Measurements from ENCODE around the gene ZNF367.

The ZNF367 gene

DNA sequence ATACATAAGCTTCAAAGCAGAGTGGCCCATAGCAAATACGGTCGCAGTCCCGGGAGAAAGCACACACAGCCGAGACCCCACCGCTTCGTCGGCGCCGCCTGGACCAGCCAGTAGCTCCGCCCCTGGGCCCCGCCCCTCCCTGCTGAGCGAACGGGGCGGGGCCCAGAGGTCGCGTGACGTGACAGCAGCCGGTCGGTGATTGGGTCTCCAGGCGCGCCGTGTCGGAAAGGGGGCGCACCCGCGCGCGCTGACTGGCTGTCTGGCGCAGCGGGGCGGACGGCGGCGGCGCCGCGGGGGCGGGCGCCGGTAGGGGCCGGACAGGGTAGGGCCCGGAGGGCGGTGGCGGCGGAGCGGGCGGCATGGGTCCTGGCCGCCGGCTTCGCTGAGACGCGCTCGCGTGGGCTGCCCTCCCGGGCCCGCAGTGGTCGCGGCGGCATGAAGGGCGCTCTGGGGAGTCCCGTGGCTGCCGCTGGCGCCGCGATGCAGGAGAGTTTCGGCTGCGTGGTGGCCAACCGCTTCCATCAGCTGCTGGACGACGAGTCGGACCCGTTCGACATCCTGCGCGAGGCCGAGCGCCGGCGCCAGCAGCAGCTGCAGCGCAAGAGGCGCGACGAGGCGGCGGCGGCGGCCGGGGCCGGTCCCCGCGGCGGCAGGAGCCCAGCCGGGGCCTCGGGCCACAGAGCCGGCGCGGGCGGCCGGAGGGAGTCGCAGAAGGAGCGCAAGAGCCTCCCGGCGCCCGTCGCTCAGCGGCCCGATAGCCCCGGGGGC, 31.9 kb upstream of the ZNF367 start, which contains the start of gene HABP4:
HABP4 (plus strand) TSS at position 325 of the 768 bp plus-strand sequence; CDS start at position 436, 111 bp downstream.
- peak within 1 kb of the TSS; percentile 66 for H3K4me3 ChIP-seq (replicated peaks; ENCODE audit: low read depth, low read length)
- no peak for TF ChIP-seq CTCF (IDR thresholded peaks at IDR 0.05; ENCODE audit: low read depth, low read length, missing control alignments)
- peak; percentile 65 for DNase-seq (ENCODE audit: extremely low read depth, low read depth)

DNA sequence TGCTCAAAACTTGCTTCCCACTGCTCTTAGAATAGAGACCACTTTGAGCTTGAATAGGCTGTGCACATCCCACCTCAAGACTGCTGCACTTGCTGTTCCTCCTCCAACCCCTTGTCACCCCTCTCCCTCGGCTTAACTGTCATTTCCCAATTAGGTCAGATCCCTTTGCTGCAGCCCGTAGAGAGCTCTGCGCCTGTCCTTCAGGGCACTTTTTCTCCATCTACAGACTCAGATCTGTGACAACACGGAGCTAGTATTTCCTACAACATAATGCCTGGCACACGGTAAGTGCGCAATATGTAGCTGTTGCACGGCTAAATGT, 31.3 kb upstream of the ZNF367 start:
- no peak for DNase-seq (ENCODE audit: extremely low read depth, low read depth)
- H3K4me3 ChIP-seq (replicated peaks; ENCODE audit: low read depth, low read length): peak overlapping the region; percentile 66
- no peak for TF ChIP-seq CTCF (IDR thresholded peaks at IDR 0.05; ENCODE audit: low read depth, low read length, missing control alignments)

DNA sequence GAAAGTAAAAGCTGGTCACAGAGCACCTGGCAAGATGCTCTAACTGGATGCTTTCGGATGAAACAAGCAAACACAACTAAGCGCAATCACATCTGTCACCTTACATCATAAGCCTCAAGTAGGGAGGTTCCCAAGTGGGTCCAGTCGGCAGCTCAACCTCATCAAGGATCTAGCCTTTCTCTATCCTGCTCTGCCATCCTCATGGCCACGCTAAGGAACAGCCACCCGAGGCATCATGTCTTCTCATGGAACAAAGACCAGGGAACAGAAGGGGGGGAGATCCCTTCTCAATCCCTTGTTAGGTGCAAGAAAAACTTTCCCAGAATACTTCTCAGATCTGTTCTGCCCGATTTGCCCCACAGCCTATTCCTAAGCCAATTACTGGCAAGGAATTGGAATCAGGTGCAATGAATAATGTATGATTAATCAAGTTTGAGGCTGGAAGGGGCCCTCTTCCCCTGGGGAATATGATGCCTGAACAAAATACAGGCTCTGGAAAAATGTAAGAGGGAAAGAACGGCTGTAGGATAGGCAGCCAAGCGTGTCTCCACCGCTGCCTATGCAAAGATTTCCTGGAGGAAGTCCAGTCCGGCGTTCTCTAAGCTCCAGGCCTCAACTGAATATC, 30.5 kb upstream of the ZNF367 start:
- H3K4me3 ChIP-seq (replicated peaks; ENCODE audit: low read depth, low read length): no peak overlapping the region
- DNase-seq (ENCODE audit: extremely low read depth, low read depth): no peak
- TF ChIP-seq CTCF (IDR thresholded peaks at IDR 0.05; ENCODE audit: low read depth, low read length, missing control alignments): no peak

DNA sequence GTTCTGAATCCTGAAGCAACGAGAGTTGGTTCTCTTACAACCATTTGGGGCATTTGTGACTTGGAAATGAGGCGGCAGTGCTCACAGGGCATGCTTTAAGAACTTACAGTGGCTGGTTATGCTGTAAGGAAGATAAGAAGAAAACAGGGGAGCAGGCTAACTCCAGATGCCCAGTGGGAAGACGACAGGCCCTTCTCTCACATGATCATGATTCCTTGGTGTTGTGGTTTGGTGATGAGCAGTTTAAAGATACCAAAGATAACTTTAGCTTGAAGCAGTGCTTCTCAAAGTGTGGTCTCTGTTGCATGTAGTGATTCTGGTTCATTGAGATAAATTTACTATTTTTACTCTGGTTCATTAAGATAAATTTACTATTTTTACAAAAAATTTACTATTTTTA, 29.2 kb upstream of the ZNF367 start:
- H3K4me3 ChIP-seq (replicated peaks; ENCODE audit: low read depth, low read length): no peak overlapping the region
- no peak for DNase-seq (ENCODE audit: extremely low read depth, low read depth)
- no peak for TF ChIP-seq CTCF (IDR thresholded peaks at IDR 0.05; ENCODE audit: low read depth, low read length, missing control alignments)

DNA sequence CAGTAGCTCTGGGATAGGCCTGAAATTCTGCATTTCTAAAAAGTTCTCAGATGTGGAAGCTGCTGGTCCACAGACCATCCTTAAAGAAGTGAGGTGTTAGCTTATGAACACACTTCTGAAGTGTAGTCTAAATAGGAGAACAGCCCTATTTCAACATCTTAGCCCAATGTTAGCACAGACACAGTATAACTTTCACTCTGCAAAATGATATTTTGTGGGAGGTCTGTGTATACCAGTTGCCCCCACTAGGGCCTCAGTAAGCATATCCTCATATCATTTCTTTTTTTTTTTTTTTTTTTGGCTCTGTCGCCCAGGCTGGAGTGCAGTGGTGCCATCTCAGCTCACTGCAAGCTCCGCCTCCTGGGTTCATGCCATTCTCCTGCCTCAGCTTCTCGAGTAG, 24.3 kb upstream of the ZNF367 start:
- H3K4me3 ChIP-seq (replicated peaks; ENCODE audit: low read depth, low read length): no peak overlapping the region
- no peak for DNase-seq (ENCODE audit: extremely low read depth, low read depth)

DNA sequence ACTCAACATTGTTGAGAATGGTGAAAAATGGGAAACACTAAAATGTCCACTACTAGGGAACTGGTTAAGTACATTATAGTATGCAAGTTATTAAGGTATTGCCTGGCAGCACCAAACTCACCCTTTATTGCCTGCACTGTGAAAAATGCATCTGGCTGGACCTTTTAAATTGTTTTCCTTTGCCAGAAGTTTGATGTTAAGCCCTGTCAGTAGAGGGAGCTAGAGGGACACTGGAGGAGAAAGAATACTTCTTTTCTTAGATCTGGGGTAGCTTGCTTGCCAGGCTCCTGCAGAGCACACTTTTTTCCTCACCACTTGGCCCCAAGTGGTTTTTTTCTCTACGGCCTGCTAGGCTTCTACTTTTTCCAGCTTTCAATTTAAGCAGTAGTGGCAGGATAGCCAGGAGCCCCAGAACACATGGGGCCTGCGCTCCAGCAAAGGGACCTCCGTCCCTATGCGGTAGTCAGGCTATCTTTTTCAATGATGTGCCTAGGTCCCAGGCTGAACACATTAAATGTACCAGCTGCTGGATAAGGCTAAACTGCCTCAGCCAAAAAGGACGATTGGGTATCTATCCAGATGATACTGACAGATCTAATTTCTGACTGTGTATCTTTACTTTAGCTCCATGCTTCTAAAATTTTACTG, 23.8 kb upstream of the ZNF367 start:
- no peak for DNase-seq (ENCODE audit: extremely low read depth, low read depth)
- H3K4me3 ChIP-seq (replicated peaks; ENCODE audit: low read depth, low read length): no peak overlapping the region
- TF ChIP-seq CTCF (IDR thresholded peaks at IDR 0.05; ENCODE audit: low read depth, low read length, missing control alignments): peak; percentile 69

More for the DNA sequence above, 24.3 kb upstream of the ZNF367 start:
- TF ChIP-seq CTCF (IDR thresholded peaks at IDR 0.05; ENCODE audit: low read depth, low read length, missing control alignments): no peak

Measured in HFF-Myc (cell line).